ENCODE data around the gene KCNJ13. TPM values are rescaled to one million over a fixed set of nuclear protein-coding genes. Genes with fewer than 3 reads are reported as not detected.

The KCNJ13 gene
- not detected in 2 replicates for total RNA-seq

DNA sequence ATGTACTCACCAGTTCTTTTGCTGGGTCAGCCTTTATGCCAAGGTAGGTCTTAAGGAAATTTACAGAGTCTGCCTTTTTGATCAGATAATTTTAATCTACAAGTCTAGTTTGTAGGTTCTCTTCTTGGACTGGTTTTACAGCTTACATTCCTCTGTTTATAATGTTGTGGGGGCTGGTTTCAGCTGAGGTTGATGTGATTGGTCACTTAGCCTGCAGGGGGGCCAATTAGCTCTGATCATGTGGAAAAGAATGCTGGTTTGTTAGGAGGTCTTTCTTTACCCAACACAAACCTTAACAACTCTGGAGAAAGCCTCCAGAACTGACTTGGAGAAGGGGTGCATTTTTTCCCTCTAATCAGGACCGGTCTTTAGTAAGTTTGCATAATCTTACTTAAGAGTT lies at the start of gene KCNJ13:
Gene KCNJ13, minus strand, starts transcription at position 131 of the 400 bp plus-strand sequence. CDS start 5,203 bp downstream, outside the sequence.

Other genes starting within 250 kb of the KCNJ13 start
- not detected in 2 replicates for gene CHRNG, start 236.9 kb downstream of the KCNJ13 start, total RNA-seq
- 2.7 and 3.7 TPM in 2 replicates for gene TIGD1, start 226.0 kb downstream of the KCNJ13 start, total RNA-seq
- 81.5 and 158 TPM in 2 replicates for gene EIF4E2, start 225.9 kb downstream of the KCNJ13 start, total RNA-seq
- gene EFHD1, start 143.0 kb downstream of the KCNJ13 start, total RNA-seq = 1.9 and 2.0 TPM in 2 replicates
- gene GIGYF2, start 79.2 kb downstream of the KCNJ13 start, total RNA-seq = 53.3 and 58.3 TPM in 2 replicates
- gene SNORC, start 93.7 kb upstream of the KCNJ13 start, total RNA-seq = 0.19 and 0.56 TPM in 2 replicates
- gene NGEF, start 236.7 kb upstream of the KCNJ13 start, total RNA-seq = 0.28 and 1.9 TPM in 2 replicates